GM23338 (cell line): Measurements from ENCODE around the gene SLC9A8. TPM values are rescaled to one million over a fixed set of nuclear protein-coding genes. Genes with fewer than 3 reads are reported as not detected.

ENCODE experiments used
- ATAC-seq: fragments of 200-7000 bp; cut with Tn5 transposase; 3 replicates; pipeline ENCODE4 v1.9.1; 2020
- DNase-seq: peaks from one replicate; pipeline ENCODE4 v3.0.0-alpha.2; 2015; ENCODE audit warnings: low spot score
- H2AFZ ChIP-seq: fragments of 200-600 bp; sonication (generic); 2 replicates; pipeline ENCODE4 v1.8.0; 2016; ENCODE audit warnings: antibody characterized with exemption, mild to moderate bottlenecking, moderate library complexity
- H3F3A ChIP-seq: fragments of 200-600 bp; sonication (generic); replicated peaks from 2 replicates; pipeline ENCODE4 v1.8.0; 2017; ENCODE audit warnings: antibody characterized with exemption, mixed run types, low read depth
- H3K27ac ChIP-seq: fragments of 200-600 bp; sonication (generic); 2 replicates; pipeline ENCODE4 v1.6.1; 2016; ENCODE audit warnings: low read depth
- H3K27me3 ChIP-seq: fragments of 200-600 bp; sonication (generic); 2 replicates; pipeline ENCODE4 v1.8.0; 2016; ENCODE audit warnings: mild to moderate bottlenecking, mixed run types, moderate library complexity; ENCODE audit not compliant: insufficient read depth
- H3K36me3 ChIP-seq: fragments of 200-600 bp; sonication (generic); 2 replicates; pipeline ENCODE4 v1.8.0; 2016; ENCODE audit warnings: mild to moderate bottlenecking; ENCODE audit not compliant: insufficient read depth
- H3K4me1 ChIP-seq: fragments of 200-600 bp; sonication (generic); 2 replicates; pipeline ENCODE4 v1.8.0; 2016; ENCODE audit warnings: mild to moderate bottlenecking, moderate library complexity; ENCODE audit not compliant: insufficient read depth
- H3K4me2 ChIP-seq: fragments of 200-600 bp; sonication (generic); 2 replicates; pipeline ENCODE4 v1.7.1; 2017; ENCODE audit warnings: mixed run types
- H3K4me3 ChIP-seq: fragments of 200-600 bp; sonication (generic); 2 replicates; pipeline ENCODE4 v1.6.1; 2016; ENCODE audit warnings: mixed run types
- H3K79me2 ChIP-seq: fragments of 200-600 bp; sonication (generic); replicated peaks from 2 replicates; pipeline ENCODE4 v1.8.0; 2017; ENCODE audit warnings: mild to moderate bottlenecking; ENCODE audit not compliant: insufficient read depth
- H3K9me2 ChIP-seq: fragments of 200-600 bp; sonication (generic); 2 replicates; pipeline ENCODE4 v1.8.0; 2017; ENCODE audit not compliant: insufficient read depth
- H4K20me1 ChIP-seq: fragments of 200-600 bp; sonication (generic); replicated peaks from 2 replicates; pipeline ENCODE4 v1.8.0; 2017; ENCODE audit warnings: mild to moderate bottlenecking; ENCODE audit not compliant: insufficient read depth
- H3K27ac Mint-ChIP-seq: 2 replicates; pipeline ENCODE4 v1.8.0; 2020; ENCODE audit warnings: inconsistent platforms, mild to moderate bottlenecking, moderate library complexity, mixed read lengths
- H3K27me3 Mint-ChIP-seq: 3 replicates; pipeline ENCODE4 v1.8.0; 2022; ENCODE audit warnings: low read depth, mild to moderate bottlenecking, moderate library complexity, mixed read lengths, inconsistent platforms; ENCODE audit not compliant: insufficient read depth, poor library complexity
- H3K36me3 Mint-ChIP-seq: 3 replicates; pipeline ENCODE4 v1.8.0; 2021; ENCODE audit warnings: low read depth, mild to moderate bottlenecking, inconsistent platforms, moderate library complexity, mixed read lengths
- H3K4me1 Mint-ChIP-seq: 3 replicates; pipeline ENCODE4 v1.8.0; 2020; ENCODE audit warnings: mild to moderate bottlenecking, inconsistent platforms, mixed read lengths
- H3K4me3 Mint-ChIP-seq: 3 replicates; pipeline ENCODE4 v1.8.0; 2021; ENCODE audit warnings: moderate library complexity, mild to moderate bottlenecking, inconsistent platforms, mixed read lengths
- H3K9me3 Mint-ChIP-seq: 3 replicates; pipeline ENCODE4 v1.8.0; 2020; ENCODE audit warnings: moderate library complexity, mild to moderate bottlenecking, inconsistent platforms, mixed read lengths
- CREB1 ChIP-seq: fragments of 250-450 bp; sonication (Bioruptor Pico); IDR thresholded peaks from 2 replicates; pipeline ENCODE4 v1.5.0; 2020; ENCODE audit warnings: low read depth, mild to moderate bottlenecking, moderate library complexity
- EZH2 ChIP-seq: fragments of 200-600 bp; sonication (generic); IDR thresholded peaks from one replicate; pipeline ENCODE4 v1.8.0; 2017; ENCODE audit warnings: antibody characterized with exemption, mild to moderate bottlenecking, low read depth; ENCODE audit not compliant: unreplicated experiment
- JUNB ChIP-seq: IDR thresholded peaks from one replicate; pipeline ENCODE4 v1.6.1; 2016; ENCODE audit warnings: antibody characterized with exemption; ENCODE audit not compliant: unreplicated experiment
- NANOG ChIP-seq: IDR thresholded peaks from 2 replicates; pipeline ENCODE4 v1.6.1; 2016; ENCODE audit warnings: antibody characterized with exemption, borderline replicate concordance
- POLR2AphosphoS5 ChIP-seq: IDR thresholded peaks from 2 replicates; pipeline ENCODE4 v1.6.1; 2016; ENCODE audit warnings: antibody characterized with exemption, low read depth
- STAT1 ChIP-seq: IDR thresholded peaks from one replicate; pipeline ENCODE4 v1.6.1; 2016; ENCODE audit warnings: antibody characterized with exemption; ENCODE audit not compliant: unreplicated experiment
- ZNF114 ChIP-seq: fragments of 250-450 bp; sonication (Bioruptor Pico); IDR thresholded peaks from 2 replicates; pipeline ENCODE4 v1.5.0; 2020; ENCODE audit warnings: mild to moderate bottlenecking, moderate library complexity
- ZNF331 ChIP-seq: fragments of 250-450 bp; sonication (Bioruptor Pico); IDR thresholded peaks from 2 replicates; pipeline ENCODE4 v1.5.0; 2020; ENCODE audit warnings: low read depth, mild to moderate bottlenecking, moderate library complexity
- polyA plus RNA-seq: library from polyadenylated mRNA; unstranded; fragments of >200 nt; fragmentation: Nextera tagmentation; extraction: Ambion mirVana; gene quantifications from 2 replicates; pipeline ENCODE4 v1.2.1, GENCODE V29; 2016
- total RNA-seq: library from RNA; depleted of rRNA; stranded (reverse); fragments of >200 nt; shearing (Covaris generic); gene quantifications from 2 replicates; pipeline ENCODE4 v1.2.3, GENCODE V29; 2014
- TF ChIP-seq, protein P1 (sequence below): IDR thresholded peaks from one replicate; pipeline ENCODE4 v1.6.1; 2018; ENCODE audit warnings: antibody characterized with exemption; ENCODE audit not compliant: unreplicated experiment
- TF ChIP-seq, protein P2 (sequence below): fragments of 250-450 bp; sonication (Bioruptor Pico); IDR thresholded peaks from 2 replicates; pipeline ENCODE4 v1.5.0; 2020; ENCODE audit warnings: mild to moderate bottlenecking, moderate library complexity
- TF ChIP-seq, protein P3 (sequence below): IDR thresholded peaks from 2 replicates; pipeline ENCODE4 v1.6.1; 2016; ENCODE audit warnings: antibody characterized with exemption

SLC9A8 gene
- total and polyA plus RNA-seq, 2 experiments from 2014 or later = 2.6 to 6.4 TPM

DNA sequence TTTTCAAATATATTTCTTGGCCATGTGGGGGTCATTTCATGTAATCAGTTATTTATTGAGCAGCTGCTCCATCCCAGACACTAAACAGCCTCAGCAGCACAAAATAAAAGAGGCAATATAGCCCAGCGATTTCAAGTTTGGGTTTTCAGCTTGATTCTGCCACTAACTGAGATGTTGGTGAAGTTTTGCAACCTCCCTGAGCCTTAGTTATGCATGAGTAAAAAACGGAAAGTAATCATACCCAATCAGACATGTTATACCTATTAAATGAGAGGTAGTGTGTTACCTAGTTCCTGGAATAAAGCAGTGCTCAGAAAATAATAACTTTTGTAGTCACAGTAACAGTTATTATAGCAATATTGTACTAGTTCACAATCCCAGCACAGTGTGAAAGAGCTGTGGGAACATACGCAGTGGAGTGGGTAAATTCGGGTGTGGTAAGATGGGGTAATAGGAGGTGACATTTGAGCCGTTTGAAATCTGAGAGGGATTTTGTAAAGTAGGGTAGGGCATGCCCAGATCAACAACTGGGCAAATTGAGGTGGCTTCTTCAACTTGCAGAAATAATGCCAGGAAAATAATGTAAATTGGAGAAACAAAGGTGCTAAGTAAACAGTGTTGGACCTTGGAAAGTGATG, 1.5 kb downstream of the SLC9A8 start:
- H3K4me1 ChIP-seq = peaks cover 13% of the 10 kb centered on the region
- H3K79me2 ChIP-seq = no peaks in the 10 kb centered on the region; the same call in 1 of the 2 replicates
- Mint-ChIP-seq H3K9me3 (no peaks in the 10 kb centered on the region), H3K4me3 (peak overlapping the region; percentile 98), H3K27me3 (peaks cover 4% of the 10 kb centered on the region), H3K36me3 (peaks cover 18% of the 10 kb centered on the region), H3K4me1 (peaks cover 18% of the 10 kb centered on the region), H3K27ac (no peak overlapping the region)
- peaks cover 8% of the 10 kb centered on the region; the same call in 1 of the 2 replicates for H3F3A ChIP-seq
- H3K9me2 ChIP-seq = no peaks in the 10 kb centered on the region
- H4K20me1 ChIP-seq = no peaks in the 10 kb centered on the region
- H3K4me2 ChIP-seq = peak overlapping the region; percentile 97
- no peaks in the 10 kb centered on the region for H3K27me3 ChIP-seq
- ATAC-seq (no peak), DNase-seq (no peak)
- TF ChIP-seq, protein P1, sequence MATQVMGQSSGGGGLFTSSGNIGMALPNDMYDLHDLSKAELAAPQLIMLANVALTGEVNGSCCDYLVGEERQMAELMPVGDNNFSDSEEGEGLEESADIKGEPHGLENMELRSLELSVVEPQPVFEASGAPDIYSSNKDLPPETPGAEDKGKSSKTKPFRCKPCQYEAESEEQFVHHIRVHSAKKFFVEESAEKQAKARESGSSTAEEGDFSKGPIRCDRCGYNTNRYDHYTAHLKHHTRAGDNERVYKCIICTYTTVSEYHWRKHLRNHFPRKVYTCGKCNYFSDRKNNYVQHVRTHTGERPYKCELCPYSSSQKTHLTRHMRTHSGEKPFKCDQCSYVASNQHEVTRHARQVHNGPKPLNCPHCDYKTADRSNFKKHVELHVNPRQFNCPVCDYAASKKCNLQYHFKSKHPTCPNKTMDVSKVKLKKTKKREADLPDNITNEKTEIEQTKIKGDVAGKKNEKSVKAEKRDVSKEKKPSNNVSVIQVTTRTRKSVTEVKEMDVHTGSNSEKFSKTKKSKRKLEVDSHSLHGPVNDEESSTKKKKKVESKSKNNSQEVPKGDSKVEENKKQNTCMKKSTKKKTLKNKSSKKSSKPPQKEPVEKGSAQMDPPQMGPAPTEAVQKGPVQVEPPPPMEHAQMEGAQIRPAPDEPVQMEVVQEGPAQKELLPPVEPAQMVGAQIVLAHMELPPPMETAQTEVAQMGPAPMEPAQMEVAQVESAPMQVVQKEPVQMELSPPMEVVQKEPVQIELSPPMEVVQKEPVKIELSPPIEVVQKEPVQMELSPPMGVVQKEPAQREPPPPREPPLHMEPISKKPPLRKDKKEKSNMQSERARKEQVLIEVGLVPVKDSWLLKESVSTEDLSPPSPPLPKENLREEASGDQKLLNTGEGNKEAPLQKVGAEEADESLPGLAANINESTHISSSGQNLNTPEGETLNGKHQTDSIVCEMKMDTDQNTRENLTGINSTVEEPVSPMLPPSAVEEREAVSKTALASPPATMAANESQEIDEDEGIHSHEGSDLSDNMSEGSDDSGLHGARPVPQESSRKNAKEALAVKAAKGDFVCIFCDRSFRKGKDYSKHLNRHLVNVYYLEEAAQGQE = no peak
- TF ChIP-seq EZH2 (no peak), JUNB (no peak), STAT1 (no peak), NANOG (no peak), POLR2AphosphoS5 (no peak), CREB1 (CRISPR knock-in tag) (no peak), ZNF114 (CRISPR knock-in tag) (no peak), ZNF331 (no peak)
- TF ChIP-seq, protein P2, sequence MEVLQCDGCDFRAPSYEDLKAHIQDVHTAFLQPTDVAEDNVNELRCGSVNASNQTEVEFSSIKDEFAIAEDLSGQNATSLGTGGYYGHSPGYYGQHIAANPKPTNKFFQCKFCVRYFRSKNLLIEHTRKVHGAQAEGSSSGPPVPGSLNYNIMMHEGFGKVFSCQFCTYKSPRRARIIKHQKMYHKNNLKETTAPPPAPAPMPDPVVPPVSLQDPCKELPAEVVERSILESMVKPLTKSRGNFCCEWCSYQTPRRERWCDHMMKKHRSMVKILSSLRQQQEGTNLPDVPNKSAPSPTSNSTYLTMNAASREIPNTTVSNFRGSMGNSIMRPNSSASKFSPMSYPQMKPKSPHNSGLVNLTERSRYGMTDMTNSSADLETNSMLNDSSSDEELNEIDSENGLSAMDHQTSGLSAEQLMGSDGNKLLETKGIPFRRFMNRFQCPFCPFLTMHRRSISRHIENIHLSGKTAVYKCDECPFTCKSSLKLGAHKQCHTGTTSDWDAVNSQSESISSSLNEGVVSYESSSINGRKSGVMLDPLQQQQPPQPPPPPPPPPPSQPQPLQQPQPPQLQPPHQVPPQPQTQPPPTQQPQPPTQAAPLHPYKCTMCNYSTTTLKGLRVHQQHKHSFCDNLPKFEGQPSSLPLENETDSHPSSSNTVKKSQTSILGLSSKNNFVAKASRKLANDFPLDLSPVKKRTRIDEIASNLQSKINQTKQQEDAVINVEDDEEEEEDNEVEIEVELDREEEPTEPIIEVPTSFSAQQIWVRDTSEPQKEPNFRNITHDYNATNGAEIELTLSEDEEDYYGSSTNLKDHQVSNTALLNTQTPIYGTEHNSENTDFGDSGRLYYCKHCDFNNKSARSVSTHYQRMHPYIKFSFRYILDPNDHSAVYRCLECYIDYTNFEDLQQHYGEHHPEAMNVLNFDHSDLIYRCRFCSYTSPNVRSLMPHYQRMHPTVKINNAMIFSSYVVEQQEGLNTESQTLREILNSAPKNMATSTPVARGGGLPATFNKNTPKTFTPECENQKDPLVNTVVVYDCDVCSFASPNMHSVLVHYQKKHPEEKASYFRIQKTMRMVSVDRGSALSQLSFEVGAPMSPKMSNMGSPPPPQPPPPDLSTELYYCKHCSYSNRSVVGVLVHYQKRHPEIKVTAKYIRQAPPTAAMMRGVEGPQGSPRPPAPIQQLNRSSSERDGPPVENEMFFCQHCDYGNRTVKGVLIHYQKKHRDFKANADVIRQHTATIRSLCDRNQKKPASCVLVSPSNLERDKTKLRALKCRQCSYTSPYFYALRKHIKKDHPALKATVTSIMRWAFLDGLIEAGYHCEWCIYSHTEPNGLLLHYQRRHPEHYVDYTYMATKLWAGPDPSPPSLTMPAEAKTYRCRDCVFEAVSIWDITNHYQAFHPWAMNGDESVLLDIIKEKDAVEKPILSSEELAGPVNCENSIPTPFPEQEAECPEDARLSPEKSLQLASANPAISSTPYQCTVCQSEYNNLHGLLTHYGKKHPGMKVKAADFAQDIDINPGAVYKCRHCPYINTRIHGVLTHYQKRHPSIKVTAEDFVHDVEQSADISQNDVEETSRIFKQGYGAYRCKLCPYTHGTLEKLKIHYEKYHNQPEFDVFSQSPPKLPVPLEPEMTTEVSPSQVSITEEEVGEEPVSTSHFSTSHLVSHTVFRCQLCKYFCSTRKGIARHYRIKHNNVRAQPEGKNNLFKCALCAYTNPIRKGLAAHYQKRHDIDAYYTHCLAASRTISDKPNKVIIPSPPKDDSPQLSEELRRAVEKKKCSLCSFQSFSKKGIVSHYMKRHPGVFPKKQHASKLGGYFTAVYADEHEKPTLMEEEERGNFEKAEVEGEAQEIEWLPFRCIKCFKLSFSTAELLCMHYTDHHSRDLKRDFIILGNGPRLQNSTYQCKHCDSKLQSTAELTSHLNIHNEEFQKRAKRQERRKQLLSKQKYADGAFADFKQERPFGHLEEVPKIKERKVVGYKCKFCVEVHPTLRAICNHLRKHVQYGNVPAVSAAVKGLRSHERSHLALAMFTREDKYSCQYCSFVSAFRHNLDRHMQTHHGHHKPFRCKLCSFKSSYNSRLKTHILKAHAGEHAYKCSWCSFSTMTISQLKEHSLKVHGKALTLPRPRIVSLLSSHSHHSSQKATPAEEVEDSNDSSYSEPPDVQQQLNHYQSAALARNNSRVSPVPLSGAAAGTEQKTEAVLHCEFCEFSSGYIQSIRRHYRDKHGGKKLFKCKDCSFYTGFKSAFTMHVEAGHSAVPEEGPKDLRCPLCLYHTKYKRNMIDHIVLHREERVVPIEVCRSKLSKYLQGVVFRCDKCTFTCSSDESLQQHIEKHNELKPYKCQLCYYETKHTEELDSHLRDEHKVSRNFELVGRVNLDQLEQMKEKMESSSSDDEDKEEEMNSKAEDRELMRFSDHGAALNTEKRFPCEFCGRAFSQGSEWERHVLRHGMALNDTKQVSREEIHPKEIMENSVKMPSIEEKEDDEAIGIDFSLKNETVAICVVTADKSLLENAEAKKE (CRISPR knock-in tag) = no peak
- TF ChIP-seq, protein P3, sequence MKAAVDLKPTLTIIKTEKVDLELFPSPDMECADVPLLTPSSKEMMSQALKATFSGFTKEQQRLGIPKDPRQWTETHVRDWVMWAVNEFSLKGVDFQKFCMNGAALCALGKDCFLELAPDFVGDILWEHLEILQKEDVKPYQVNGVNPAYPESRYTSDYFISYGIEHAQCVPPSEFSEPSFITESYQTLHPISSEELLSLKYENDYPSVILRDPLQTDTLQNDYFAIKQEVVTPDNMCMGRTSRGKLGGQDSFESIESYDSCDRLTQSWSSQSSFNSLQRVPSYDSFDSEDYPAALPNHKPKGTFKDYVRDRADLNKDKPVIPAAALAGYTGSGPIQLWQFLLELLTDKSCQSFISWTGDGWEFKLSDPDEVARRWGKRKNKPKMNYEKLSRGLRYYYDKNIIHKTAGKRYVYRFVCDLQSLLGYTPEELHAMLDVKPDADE = no peak
- H3K27ac ChIP-seq = no peak overlapping the region
- H2AFZ ChIP-seq = no peak overlapping the region
- peaks cover 2% of the 10 kb centered on the region for H3K36me3 ChIP-seq
- H3K4me3 ChIP-seq = peak overlapping the region; percentile 98; the same call in 1 of the 2 replicates
